Measurements from ENCODE around the gene NDUFAB1.
A peak's percentile ranks its signal among the peaks of the same experiment; 100 is the strongest.
"Not testable (repeated sequence)": the region's sequence is repeated elsewhere in the genome, so short reads cannot be mapped to it uniquely, and the experiment has no call there.

The NDUFAB1 gene

DNA sequence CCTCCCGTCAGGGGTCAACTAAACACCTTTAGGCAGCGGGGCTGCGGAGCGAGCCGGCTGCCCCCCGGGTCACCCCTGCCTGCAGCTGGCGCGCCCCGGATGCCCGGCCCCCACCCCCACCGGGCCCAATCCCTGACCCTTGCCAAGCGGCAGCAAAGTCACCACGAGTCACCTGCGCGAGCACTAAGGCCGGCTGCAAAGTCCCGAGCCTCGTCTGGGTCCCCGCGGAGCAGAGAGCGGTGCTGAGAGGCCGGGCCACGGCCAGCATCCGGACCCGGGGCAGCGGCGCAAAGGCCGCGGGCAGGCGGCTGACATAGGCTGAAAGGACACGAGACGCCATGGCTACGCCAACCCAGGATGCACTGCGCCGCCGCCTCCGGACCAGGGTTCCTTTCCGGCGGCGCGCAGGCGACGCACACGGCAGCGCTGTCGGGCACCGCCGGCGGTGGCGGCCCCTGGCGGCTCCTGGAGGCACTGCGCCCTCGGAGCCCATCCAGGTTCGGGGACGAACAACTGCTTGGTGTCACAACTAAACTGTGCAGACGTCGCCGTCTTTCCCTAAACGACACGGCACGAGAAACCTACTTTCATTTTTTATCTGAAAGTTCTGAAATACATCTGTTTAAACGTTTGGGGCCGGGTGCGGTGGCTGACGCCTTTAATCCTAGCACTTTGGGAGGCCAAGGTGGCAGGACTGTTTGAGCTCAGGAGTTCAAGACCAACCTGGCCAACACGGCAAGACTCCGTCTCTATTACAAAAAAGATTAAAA lies at the start of gene NDUFAB1:
NDUFAB1 (minus strand) TSS at position 366 of the 770 bp plus-strand sequence; CDS start at position 340, 26 bp downstream.
- peak; percentile 86 to 98 (median 91) for DNase-seq
- intact Hi-C loops (cut with DNase I), result loop anchor here (2.0 kb wide), 2 partner anchors 37 to 45 kb away; partner anchors contain the start of genes DCTN5 and PALB2

GRCh38 chr16:23642246-23642774 lies 46.2 kb upstream of the NDUFAB1 start:
- intact Hi-C loops (cut with DNase I), result no loop called here
- DNase-seq, result no peak

GRCh38 chr16:23640931-23641765 lies 45.0 kb upstream of the NDUFAB1 start, which contains the start of the genes DCTN5 and PALB2:
DCTN5 (plus strand) TSS chr16:23641466; CDS start chr16:23641543, 77 bp downstream.
PALB2 (minus strand) TSS chr16:23641310; CDS start chr16:23641157, 153 bp downstream.
- intact Hi-C loops (cut with DNase I), result loop anchor here (1.0 to 2.0 kb wide), 2 partner anchors 44 to 84 kb away; partner anchors contain the start of genes EARS2, NDUFAB1 and UBFD1
- peak; percentile 89 to 99 (median 94) for DNase-seq

DNA sequence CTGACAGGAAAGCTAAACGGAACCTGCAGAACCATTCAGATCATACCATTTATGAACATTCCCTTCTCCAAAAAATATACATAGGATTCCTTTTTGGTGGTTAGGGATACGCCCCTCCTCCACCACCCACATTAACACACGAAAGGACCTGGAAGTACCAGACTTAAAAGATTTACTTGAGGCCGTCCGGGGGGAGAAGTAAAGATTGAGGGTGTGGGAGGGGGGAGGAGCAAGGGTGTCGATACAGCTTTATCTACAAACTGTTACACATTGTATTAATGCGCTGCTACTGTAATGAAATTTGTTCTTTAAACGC lies 44.5 kb upstream of the NDUFAB1 start:
- DNase-seq, result no peak

DNA sequence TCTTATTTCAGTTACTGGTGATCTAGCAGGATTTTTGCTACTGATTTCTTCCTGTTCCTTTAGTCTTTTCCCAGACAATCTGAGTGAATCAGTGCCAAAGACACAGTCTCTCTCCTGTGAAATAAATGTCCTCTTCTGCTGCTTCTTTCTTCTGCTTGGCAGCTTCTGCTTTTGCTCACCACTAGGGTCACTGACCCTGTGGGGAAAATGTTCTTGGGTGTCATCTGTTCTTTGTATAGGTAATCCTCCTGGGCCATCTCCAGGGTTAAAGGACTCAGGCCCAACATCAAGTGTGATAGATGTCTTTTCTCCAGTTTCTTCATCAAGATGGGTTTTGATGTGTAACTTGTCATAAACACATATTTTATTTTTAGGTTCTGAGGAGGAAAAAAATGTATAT lies 39.8 kb upstream of the NDUFAB1 start:
- intact Hi-C loops (cut with DNase I), result no loop called here
- DNase-seq, result no peak

More for the DNA sequence above, 44.5 kb upstream of the NDUFAB1 start:
- intact Hi-C loops (cut with DNase I), result loop anchor here (2.0 kb wide), 1 partner anchor 44 kb away; the partner anchor contains the start of gene NDUFAB1

GRCh38 chr16:23634461-23635036 lies 38.4 kb upstream of the NDUFAB1 start:
- intact Hi-C loops (cut with DNase I), result no loop called here

GRCh38 chr16:23631874-23632273 lies 35.8 kb upstream of the NDUFAB1 start:
- DNase-seq; intact Hi-C loops (cut with DNase I): not testable (repeated sequence)

More at GRCh38 chr16:23634461-23635036, 38.4 kb upstream of the NDUFAB1 start:
- DNase-seq, result no peak

DNA sequence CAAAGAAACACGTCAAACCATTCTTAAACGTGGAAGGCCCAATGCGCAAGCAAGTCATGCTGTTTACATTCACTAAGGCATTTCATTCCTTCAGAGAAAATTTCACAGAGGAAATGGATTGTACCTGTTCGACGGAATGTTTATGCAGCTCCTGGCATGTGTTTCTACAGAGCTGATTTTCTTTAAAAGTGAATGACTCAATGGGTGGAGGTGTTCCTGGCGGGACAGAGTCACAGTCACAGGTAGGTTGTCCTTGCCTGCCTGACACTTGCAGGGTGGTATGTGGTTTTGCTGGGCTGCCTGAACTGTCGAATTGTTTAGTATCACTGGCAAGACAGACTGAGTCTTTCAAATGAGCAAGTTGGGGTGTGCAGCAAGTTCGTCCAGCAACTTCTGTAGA lies 33.4 kb upstream of the NDUFAB1 start:
- DNase-seq, result no peak
- intact Hi-C loops (cut with DNase I), result no loop called here

- intact Hi-C loops (cut with DNase I), result no loop called here
- DNase-seq, result no peak
These were observed 28.0 kb upstream of the NDUFAB1 start for GRCh38 chr16:23624092-23624491.

- no peak for DNase-seq
- intact Hi-C loops (cut with DNase I), result no loop called here
These were observed 19.7 kb upstream of the NDUFAB1 start for GRCh38 chr16:23615805-23616204.

GRCh38 chr16:23611936-23612335 lies 15.8 kb upstream of the NDUFAB1 start:
- intact Hi-C loops (cut with DNase I), result no loop called here
- no peak for DNase-seq

DNA sequence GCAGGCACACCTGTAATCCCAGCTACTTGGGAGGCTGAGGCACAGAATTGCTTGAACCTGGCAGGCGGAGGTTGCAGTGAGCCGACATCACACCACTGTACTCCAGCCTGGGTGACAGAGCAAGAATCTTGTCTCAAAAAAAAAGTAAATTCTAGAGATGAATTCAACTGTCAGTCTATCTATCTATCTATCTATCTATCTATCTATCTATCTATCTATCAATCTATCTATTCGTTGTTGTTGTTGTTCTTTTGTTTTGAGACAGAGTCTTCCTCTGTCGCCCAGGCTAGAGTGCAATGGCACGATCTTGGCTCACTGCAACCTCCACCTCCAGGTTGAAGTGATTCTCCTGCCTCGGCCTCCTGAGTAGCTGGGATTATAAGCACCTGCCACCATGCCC lies 14.8 kb upstream of the NDUFAB1 start:
- DNase-seq; intact Hi-C loops (cut with DNase I): not testable (repeated sequence)

GRCh38 chr16:23609929-23610328 lies 13.8 kb upstream of the NDUFAB1 start:
- no peak for DNase-seq
- intact Hi-C loops (cut with DNase I), result no loop called here

GRCh38 chr16:23608194-23608593 lies 12.1 kb upstream of the NDUFAB1 start:
- intact Hi-C loops (cut with DNase I), result no loop called here
- DNase-seq, result no peak

- intact Hi-C loops (cut with DNase I), result no loop called here
- DNase-seq, result no peak
These were observed 11.6 kb upstream of the NDUFAB1 start for GRCh38 chr16:23607726-23608125.

DNA sequence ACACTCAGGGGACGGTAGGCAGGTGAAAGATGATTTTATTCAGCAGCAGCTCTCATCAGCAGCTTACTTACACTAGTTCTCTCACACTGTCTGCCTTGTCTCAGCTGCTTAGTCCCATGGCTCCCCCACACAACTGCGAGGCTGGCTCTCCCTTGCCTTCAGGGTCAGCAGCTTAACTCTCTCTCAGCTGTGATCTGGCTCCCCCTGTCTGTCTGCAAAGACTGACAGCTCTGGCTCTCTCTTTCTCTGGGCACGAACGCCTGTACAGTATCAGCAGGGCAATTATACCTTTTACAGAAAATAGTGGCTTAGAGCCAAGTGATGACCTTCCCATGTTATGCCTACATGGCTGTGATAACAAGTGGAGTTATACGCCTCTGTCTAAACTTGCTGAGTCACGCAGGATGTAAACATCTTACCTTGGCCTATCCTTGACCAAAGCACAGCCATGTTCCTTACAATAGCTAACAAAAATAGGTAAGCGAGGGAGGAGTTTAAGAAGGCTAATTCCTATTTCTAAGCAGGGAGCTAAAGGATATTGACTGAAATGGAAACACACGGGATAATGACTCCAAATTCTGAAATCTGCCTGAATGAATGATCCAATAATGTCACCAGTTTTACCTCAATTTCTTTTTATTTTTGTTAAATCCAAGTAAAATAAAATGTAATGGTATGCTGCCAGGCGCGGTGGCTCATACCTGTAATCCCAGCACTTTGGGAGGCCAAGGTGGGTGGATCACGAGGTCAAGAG lies 1.1 kb upstream of the NDUFAB1 start:
- intact Hi-C loops (cut with DNase I), result loop anchor here (2.0 kb wide), 2 partner anchors 38 to 44 kb away; partner anchors contain the start of genes DCTN5 and PALB2
- peak in 1 of 10 donors; percentile 68 for DNase-seq

DNA sequence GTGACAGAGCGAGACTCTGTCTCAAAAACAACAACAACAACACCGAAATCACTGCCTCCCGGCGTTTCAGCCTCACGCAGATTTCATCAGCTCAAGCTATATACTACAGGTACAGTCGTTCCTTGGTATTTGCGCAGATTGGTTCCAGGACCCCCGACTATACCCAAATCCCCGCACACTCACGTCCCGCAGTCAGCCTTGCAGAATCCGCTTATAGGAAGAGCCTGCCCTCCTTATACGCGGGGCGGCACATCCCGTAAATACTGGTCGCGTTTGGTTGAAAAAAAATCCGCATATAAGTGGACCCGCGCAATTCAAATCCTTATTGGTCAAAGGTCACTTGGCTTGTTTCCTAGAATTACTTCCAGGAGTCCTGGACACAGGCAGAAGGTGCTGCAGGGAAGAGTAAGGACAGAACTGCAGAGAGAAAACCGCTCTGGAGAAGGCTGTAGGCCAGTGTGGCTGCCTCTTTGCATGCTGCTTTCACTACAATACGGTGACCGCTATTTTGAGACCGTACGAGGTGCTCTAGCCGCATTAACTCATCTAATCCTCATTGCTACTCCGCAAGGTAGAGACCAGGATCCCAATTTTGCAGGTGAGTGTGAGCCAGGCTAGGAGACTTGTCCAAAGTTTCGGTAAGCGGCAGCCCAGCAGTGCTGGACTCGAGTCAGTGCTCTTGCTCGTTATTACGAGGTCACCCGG lies 718 bp downstream of the NDUFAB1 start:
- intact Hi-C loops (cut with DNase I), result no loop called here
- DNase-seq, result peak in 1 of 10 donors; percentile 24

- DNase-seq, result peak in 1 of 10 donors; percentile 7
- intact Hi-C loops (cut with DNase I), result no loop called here
These were observed 1.9 kb downstream of the NDUFAB1 start for GRCh38 chr16:23594186-23594585.

DNA sequence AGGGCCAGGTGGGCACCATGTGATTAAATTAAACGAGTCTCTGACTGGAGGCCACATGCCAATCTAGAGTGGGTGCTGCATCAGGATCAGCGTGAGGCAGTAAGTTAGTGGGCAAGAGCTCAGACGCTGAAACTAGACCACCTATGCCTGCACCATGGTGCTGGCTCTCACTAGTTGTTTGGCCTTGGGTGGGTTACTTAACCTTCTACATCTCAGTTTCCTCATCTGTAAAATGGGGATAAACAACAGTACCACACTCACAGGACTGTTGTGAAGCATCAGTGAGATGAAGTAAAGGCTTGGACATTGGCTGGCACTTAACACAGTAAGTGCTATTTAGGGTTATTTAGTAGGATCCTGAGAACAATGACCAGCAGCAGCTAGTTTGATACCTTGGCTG lies 5.9 kb downstream of the NDUFAB1 start:
- no peak for DNase-seq
- intact Hi-C loops (cut with DNase I), result no loop called here

All from posterior cingulate gyrus (tissue), 11 donors.